HG03066 (cell line): ENCODE results near the gene OXCT2.
"Not testable (repeated sequence)": the region's sequence is repeated elsewhere in the genome, so short reads cannot be mapped to it uniquely, and the experiment has no call there.

Source experiments
- ATAC-seq: cut with Tn5 transposase; IDR thresholded peaks from one replicate; pipeline ENCODE4 v1.9.1; 2021; ENCODE audit warnings: low read depth; ENCODE audit not compliant: unreplicated experiment

The OXCT2 gene

DNA sequence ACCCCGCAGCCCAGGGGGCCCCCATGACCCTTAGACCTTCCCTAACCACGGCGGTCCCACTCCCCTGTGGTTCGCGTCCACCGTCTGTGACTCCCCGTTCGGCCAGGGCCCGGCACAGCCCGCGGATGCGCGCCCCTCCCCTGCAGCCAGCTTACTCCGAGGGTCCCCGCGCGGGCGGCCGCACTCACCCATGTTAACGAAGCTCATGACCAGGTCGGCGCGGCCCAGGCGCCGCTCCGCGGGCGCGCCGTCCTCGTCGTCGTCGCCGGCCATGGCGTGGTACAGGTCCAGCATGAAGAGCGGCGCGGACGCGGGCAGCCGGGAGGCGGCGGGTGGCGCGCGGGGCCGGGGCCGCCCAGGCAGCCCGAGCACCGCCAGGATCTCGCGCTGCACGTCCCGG, 16.8 kb upstream of the OXCT2 start:
- not testable (repeated sequence) for ATAC-seq

DNA sequence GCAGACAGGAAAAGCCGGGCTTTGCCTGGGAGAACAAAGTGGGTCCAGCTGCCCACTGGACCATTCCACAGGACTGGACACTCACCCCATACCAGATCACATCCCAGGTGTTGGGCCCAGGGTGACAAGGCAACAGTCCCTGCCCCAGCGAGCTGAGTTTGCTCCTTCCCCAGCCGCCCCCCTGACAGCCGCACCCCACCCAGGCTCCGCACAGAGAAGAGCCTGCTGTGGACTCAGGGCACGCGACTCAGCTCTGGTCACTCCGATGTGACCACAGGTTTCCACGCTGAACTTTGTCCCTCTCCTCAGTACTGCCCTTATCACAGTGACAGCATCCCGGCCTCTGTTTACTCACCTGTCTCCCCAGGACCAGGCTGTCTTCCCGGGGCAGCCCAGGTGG, 16.3 kb upstream of the OXCT2 start:
- no peak for ATAC-seq

DNA sequence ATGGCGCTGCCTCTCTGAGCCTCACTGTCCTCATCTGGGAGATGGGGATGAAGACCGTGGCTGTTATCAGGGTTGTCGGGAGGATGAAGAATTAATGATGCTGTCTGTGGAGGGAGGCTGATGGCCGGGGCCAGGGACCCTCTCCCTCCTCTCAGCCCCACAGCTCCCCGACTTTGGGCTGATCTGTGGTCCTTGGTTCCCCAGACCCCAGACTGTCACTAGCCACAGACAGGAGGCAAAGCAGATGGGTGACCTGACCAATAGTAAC, 15.9 kb upstream of the OXCT2 start:
- ATAC-seq: not testable (repeated sequence)

DNA sequence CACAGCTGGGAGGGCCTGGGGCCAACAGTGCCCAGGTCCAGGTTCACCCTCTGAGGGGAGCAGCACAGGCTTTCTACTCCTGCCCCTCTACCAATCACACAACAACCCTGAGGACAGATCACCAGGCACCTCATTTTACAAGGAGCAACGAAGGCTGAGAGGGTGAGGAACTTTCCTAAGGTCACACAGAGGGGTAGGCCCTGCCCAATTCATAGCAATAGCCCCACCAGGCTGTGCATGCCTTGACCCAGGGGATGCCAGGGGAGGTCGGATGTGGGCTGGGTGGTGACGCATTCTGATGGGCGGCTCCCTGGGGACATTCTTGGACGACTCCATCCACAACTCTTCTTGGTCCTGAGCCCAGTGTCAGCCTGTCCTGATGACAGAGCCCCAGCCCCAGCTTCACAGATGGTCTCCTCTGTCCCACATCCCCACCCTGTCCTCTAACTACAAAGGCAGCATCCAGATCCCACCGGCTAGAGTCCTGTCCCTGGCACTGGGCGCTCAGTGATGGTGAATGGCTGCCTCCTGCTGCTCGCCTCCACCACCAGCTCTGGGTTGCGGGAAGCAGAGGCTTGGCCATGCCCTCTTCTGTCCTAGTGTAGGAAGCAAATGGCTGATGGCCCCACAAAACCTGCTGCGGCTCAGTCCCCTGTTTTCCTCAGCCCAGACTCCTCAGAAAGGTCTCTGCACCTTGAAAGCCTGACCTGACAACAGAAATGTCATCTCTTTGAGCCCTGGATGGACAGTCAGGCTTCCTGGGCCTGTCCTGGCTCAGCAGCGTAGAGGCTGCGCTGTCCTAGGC, 15.4 kb upstream of the OXCT2 start:
- not testable (repeated sequence) for ATAC-seq

DNA sequence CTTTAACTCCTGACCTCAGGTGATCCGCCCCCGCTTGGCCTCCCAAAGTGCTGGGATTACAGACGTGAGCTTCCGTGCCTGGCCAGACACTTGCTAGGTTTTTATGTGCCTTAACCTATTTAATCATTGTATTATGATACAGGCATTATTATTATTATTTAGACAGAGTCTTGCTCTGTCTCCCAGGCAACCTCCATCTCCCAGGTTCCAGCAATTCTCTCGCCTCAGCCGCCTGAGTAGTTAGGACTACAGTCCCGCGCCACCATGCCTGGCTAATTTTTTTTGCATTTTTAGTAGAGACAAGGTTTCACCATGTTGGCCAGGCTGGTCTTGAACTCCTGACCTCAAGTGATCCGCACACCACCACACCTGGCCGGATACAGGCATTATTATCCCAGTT, 11.5 kb upstream of the OXCT2 start:
- not testable (repeated sequence) for ATAC-seq

DNA sequence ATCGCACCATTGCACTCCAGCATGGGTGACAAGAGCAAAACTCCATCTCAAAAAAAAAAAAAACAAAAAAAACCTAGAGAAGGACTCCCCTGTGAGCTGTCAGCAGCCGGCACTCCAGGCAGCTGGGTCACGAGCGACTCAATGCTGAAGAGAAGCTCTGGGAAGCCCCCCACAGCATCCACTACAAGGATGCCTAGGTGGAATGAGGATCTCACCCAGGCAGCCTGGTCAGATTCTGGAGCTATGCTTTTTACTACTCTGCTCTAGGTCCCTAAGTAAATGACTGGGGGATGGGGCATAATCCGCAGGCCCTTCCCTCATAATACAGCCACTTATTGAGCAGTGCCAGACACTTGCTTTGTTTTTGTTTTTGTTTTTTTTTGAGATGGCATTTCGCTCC, 11.0 kb upstream of the OXCT2 start:
- no peak for ATAC-seq

DNA sequence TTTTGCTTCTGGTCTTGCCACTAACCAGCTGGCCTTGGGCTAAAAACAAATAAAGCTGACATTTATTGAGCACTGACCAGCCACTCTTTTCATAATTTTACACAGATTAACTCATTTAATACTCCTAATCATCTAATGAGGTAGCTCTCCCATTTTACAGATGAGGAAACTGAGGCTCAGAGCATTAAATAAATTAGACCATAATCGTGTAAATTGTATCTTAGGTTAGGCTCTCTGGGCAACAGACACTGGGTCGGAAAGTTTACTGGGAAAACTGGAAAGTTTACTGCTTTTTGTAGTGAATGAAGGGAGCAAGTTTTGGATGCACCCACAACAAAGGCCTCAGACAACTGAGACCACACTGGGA, 10.2 kb upstream of the OXCT2 start:
- ATAC-seq: no peak

DNA sequence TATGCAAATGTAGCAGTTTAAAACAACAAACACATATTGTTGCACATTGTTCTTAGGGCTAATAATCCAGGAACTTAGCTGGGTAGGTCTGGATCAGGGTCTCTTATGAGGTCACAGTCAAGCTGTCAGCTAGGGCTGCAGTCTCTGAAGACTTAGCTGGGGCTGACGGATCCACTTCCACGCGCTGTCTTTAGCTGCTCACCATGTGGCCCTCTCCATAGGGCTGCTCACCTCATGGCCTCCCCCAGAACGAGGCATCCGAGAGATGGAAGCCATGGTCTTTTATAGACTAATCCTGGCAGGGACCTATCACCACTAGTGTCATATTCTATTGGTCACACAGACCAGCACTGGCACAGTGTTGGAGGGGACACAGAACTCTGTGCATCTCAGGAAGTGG, 8.7 kb upstream of the OXCT2 start:
- ATAC-seq: no peak

DNA sequence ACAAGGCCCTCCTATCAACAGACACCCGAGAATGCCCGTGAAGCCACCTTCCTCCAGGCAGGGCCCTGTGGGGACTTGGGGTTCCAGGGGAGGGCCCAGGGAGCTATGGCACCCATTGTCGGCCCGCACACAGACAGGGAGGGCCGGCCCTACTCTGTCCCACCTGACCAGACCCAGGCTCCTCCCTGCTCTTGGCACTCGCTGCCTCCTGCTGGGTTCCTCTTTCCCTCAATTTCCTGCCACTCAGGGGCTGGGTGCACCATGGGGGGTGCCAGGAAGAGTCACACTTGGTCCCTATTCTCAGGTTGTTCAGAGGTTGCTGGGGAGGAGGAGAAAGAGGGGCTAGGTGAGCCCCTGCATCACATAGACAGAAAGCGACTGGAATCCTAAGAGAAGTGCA, 8.0 kb upstream of the OXCT2 start:
- no peak for ATAC-seq

DNA sequence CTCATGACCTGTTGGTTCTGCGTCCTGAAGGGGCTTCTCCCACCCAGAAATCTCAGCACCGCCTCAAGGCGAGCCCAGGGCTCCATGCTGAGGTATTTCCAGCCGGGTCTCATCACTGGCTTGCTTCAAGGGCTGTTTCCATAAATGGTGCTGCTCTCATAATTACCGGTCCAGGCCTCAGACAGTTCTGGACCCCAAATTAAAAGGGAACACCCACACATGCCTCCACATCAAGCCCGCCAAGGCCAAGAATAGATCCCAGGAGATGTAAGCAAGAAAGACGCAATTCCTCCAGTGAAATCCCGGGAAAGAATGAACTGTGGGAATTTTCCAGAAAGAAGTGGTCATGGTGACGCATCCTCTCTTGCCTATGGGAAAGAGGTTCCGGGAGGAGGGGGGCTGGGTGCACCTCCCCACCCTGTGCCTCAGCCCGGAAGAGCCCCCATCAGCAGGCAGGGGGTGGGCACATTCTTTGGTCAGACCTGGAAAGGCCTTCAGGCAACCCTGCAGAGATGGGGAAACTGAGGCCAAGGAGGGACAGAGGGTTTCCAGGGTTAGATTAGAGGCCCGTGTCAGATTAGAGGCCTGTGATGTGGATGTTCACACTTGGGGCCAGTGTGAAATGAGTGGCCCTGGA, 7.4 kb upstream of the OXCT2 start:
- ATAC-seq: not testable (repeated sequence)

DNA sequence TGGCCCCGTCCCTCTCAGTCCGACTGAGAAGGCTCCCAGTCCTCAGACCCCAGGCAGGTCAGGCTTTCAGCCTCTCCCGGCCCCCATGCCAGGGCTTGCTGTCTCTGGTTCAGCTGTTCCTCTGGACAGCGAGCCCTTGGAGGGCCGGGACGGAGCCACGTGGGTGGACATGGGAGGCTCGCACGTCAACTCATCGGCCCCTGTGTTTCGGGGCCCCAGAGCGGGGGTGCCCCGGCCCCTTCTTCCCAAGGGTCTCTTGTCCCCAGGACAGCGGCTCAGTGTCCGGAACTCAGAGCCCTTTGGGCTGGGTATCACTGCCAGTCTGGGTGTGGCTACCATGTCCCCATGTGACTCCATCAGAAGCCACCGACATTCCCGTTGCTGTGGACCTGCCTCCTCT, 6.7 kb upstream of the OXCT2 start:
- ATAC-seq: not testable (repeated sequence)

DNA sequence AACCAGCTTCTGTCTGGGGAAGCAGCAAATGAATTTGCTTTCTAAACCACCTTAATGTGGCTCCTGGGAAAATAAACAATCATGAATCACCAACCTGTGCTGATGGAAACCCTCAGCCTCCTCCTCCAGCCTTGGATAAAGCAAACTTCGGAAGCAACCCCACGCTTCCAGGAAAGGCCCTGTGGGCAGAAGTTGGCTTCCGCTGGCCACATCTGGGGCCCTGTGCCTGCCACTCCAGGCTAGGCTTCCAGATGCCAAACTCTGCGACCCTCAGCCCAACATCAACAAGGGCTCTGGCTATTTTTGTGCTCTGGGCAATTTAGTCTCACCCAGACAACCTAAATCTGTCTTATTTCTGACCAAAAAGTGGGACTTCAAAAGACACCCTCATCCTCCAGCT, 6.2 kb upstream of the OXCT2 start:
- no peak for ATAC-seq

DNA sequence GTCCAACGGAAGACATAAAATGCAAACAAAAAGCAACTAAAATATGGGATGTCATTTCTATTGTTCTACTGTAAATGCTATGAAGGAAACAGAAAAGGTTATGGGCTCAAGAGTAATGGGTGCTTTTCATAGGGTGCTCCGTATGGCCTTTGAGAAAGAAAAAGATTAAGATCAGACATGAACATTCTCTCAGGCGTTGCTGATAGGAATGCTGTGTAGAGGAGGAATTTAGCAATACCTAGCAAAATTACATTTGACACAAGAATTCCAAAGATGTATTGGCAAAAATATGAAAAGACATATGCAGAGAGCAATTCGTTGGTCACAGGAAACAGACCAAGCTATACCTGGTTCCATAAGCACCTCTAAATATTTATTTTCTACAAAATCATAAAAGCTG, 5.7 kb upstream of the OXCT2 start:
- ATAC-seq: no peak

DNA sequence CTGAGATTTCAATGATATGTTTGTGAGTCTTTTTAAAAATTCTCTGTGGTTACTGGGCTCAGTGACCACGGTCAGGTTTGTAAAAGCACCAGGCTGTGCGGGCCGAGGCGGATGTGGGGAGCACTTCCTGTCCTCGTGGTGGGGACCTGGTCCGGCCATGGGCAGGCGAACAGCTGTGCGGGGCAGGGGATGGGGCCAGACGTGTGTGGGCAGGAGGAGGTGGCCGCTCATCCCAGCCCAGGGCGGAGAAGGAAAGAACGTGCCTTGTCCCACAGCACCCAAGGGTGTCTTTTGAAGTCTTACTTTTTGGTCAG, 5.2 kb upstream of the OXCT2 start:
- peak; percentile 60 for ATAC-seq

DNA sequence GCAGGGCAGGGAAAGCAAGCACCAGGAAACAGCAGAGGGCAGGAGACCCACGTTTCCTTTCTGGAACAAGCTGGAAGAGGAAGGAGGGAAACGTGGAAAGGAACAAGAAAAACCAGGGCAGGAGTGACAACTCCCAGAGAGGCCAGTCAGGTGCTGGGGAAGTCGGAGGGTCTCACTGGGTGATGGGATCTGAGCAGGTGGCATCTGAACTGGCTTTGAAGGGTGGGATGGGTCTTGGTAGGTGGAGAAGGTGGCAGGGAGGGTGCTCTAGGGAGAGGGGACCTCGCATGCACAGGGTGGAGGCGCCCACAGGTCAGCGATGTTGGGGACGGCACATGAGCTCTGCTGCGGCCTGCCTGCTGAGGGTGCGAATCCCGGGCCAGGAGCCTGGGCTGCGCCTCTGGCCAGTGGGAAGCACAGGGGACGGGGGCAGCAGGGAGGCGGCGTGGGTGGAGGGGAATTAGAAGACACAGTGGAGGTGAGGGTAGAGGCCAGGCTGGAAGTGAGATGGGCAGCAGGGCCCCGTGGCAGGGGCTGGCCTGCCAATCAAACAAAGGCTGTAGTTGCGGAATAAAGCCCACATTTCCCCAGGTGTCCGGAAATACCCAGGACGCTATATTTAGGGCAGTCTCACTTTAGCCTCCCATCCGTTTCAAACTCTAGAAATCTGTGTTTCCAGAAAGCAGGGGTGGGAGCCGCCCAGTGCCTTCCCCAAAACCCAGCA, 4.7 kb upstream of the OXCT2 start:
- ATAC-seq: peak; percentile 62

DNA sequence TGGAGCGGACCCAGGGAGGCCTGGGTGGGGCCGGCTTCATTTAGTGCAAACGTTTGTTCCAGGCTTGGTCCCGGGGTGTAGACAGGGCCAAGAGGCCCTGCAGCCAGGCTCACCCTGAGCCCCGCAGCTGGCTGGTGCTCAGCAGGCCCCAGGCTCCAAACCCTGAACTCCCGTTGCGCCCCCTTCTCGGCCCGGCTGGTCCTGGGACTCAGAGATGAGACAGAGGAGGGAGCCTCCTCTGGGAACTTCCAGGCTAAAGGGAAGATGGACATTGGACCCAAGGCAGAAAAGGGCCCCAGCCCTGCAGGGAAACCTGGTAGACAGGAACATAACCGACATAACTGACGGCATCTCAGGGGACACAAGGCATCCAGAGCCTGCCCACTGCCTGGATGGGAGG, 4.0 kb upstream of the OXCT2 start:
- not testable (repeated sequence) for ATAC-seq

DNA sequence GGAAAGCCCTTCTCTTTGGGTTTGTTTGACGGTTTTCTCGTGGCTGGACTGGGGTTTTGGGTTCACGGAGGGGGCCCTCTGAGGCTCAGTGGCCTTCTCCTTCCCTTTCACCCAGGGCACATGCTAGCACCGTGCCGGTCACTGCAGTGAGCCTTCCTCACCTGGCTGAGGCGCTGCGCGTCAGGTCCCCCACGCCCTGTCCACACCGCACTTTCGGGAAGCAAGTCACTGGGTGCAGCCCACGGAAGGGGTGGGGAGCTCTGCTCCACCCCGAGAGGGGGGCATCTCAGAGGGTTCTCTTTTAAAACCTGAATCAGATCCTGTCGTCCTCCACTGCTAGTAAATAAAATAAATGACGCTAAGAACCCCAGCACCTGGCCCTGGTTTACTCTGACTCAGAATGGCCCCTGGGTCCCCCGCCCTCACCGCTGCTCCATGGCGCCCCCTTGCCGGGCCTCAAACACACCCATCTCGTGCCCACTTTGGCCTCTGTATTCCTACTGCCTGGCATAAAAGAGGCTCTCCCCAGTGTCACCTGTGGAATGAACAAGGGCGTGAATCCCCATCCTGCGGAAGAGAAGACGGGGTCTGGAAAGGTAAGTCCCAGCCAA, 2.3 kb upstream of the OXCT2 start:
- ATAC-seq: not testable (repeated sequence)

DNA sequence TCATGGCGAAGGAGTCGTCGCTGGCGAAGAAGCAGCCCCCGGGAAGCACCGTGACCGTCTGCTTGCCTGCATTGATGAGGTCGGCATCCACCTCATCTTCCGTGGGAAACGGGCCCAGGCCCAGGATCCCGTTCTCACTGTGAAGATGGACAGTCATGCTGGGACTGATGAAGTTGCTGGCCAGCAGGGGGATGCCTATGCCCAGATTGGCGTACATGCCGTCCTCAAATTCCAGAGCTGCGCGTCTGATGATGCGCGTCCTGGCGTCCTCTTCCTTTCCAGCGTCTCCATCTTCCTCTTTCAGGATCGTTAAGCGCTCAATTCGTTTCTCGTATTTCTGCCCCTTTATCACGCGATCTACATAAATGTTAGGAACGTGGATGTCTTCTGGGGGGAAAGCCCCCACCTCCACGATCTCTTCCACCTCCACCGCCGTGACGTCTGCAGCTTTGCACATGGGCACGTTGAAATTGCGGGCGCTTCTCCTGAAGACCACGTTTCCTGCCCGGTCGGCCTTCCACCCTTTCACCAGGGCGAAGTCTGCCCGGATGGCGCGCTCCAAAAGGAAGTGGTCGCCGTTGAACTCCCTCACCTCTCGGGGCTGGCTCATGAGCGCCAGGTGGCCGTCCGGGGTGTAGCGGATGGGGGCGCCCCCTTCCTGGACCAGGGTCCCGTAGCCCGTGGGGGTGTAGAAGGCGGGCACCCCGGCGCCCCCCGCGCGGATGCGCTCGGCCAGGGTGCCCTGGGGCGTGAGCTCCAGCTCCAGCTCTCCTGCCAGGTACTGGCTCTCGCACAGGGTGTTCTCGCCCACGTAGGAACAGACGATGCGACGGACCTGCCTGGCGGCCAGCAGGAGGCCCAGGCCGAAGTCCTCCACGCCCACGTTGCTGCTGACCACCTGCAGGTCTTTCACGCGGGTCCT, 787 bp downstream of the OXCT2 start:
- not testable (repeated sequence) for ATAC-seq

DNA sequence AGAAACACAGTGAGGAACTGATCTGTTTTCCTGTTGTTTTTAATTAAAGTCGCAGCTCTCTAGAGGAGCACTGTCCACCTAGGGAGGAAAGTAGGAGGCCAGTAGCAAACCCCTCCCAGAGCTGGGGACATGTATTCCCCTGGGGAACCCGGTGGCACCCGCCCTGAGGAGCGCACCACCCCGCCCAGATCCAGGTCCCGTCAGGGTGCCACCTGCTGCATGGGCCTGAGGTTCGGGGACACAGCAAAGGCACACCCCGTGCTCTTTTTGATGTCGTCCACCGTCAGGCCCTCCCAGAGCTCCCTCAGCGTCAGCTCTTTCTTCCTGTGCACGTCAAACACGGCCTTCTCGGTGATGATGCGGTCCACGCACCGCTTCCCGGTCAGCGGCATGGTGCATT, 1.6 kb downstream of the OXCT2 start:
- ATAC-seq: not testable (repeated sequence)

DNA sequence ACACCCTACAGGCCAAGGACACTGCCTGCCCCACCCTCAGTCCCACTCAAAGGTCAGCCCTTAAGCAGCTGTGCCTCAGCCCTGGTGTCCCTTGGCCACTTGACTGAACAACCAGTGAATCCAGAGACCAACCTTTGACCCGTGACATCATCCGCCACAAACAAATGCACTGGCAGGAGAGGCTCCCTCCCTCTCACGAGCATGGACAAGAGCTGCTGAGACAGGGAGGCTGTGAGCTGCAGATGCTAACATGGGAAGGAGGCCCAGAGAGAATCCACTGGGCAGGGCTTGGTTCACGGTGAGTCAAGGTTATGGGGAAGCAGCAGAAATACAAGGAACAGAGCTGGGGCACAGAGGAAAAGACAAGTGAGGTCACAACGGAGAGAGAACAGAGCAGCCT, 4.7 kb downstream of the OXCT2 start:
- not testable (repeated sequence) for ATAC-seq

DNA sequence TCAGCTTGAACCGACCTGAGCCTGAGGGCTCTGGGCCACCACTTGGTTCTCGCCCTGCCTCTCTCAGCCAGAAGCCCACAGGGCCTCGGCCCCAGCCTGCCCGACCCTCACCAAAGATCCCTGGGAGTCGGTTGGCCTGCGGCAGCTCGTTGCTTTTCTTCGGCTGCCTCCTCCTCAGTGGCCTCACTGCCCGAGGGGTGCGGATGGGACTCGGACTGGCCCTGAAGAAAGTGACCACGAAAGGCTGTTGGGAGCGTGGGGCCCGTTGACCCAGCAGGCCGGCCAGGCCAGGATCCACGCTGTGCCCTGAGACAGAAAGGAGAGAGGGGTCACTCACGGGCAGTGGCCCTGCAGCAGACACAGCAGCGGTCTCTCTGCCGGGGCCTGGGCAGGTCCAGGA, 6.6 kb downstream of the OXCT2 start:
- not testable (repeated sequence) for ATAC-seq
